GM19397 (cell line): Measurements from ENCODE around the gene DYNLT4.
"Not testable (repeated sequence)": the region's sequence is repeated elsewhere in the genome, so short reads cannot be mapped to it uniquely, and the experiment has no call there.

ENCODE experiments used
- ATAC-seq: cut with Tn5 transposase; IDR thresholded peaks from one replicate; pipeline ENCODE4 v1.9.1; 2021; ENCODE audit warnings: mild to moderate bottlenecking, moderate library complexity; ENCODE audit not compliant: unreplicated experiment

DYNLT4 gene

GRCh38 chr1:44810762-44811105, 3.6 kb upstream of the DYNLT4 start:
- ATAC-seq, result not testable (repeated sequence)

GRCh38 chr1:44810101-44810761, 3.1 kb upstream of the DYNLT4 start:
- ATAC-seq, result no peak

GRCh38 chr1:44808938-44809917, 2.1 kb upstream of the DYNLT4 start:
- no peak for ATAC-seq

GRCh38 chr1:44808063-44808937, 1.1 kb upstream of the DYNLT4 start, which contains the start of gene BTBD19:
TSS of gene BTBD19 (plus strand) at chr1:44808523. CDS start at chr1:44808821, 298 bp downstream.
- ATAC-seq, result no peak

- ATAC-seq, result no peak
Observed at GRCh38 chr1:44807364-44808062, 362 bp upstream of the DYNLT4 start.

- ATAC-seq, result no peak
Observed at GRCh38 chr1:44806025-44806703, 987 bp downstream of the DYNLT4 start.

- no peak for ATAC-seq
Observed at GRCh38 chr1:44805311-44806024, 1.7 kb downstream of the DYNLT4 start.

GRCh38 chr1:44803312-44804095, 3.6 kb downstream of the DYNLT4 start:
- no peak for ATAC-seq

- no peak for ATAC-seq
Observed at GRCh38 chr1:44803062-44803311, 4.2 kb downstream of the DYNLT4 start.

- no peak for ATAC-seq
Observed at GRCh38 chr1:44802306-44803061, 4.7 kb downstream of the DYNLT4 start.

- no peak for ATAC-seq
Observed at GRCh38 chr1:44801491-44802305, 5.5 kb downstream of the DYNLT4 start.

- peak; percentile 82 for ATAC-seq
Observed at GRCh38 chr1:44799770-44800584, 7.2 kb downstream of the DYNLT4 start, which contains the start of gene PLK3. TSS of gene PLK3 (plus strand) at chr1:44800377. CDS start at chr1:44800464, 87 bp downstream.

GRCh38 chr1:44798481-44799365, 8.4 kb downstream of the DYNLT4 start:
- ATAC-seq, result no peak

GRCh38 chr1:44797886-44798285, 9.3 kb downstream of the DYNLT4 start:
- not testable (repeated sequence) for ATAC-seq
